IMR-90 (cell line): ENCODE data around the gene CRIM1. TPM values are rescaled to one million over a fixed set of nuclear protein-coding genes. Genes with fewer than 3 reads are reported as not detected.

Experiments used
- ATAC-seq: fragments of 200-7000 bp; cut with Tn5 transposase; 2 replicates; pipeline ENCODE4 v1.9.1; 2020; ENCODE audit warnings: low read depth, mild to moderate bottlenecking, moderate library complexity
- BruUV-seq: library from RNA; stranded (reverse); fragments of 400-500 nt; replicated peaks from 2 replicates; lab custom pipeline; 2021; lab: Mats Ljungman, UMichigan
- CTCF ChIA-PET: fragments of 300-600 bp; formaldehyde crosslinking; extraction: SDS; loops from one replicate; lab custom pipeline; 2021; ENCODE audit warnings: antibody characterized with exemption; lab: Yijun Ruan, JAX
- POLR2A ChIA-PET: fragments of 300-600 bp; sonication (Branson Sonifier 250); formaldehyde crosslinking; loops from one replicate; lab custom pipeline; 2022; ENCODE audit warnings: antibody characterized with exemption; ENCODE audit not compliant: unreplicated experiment; lab: Charles Lee
- DNase-seq: peaks from one replicate; pipeline ENCODE4 v3.0.0; 2013
- H2AFZ ChIP-seq: replicated peaks from 2 replicates; pipeline ENCODE3; 2013; ENCODE audit warnings: low read length, mild to moderate bottlenecking; ENCODE audit not compliant: poor library complexity
- H2AK5ac ChIP-seq: 2 replicates; pipeline ENCODE4 v1.6.1; 2013; ENCODE audit warnings: low read depth, low read length, inconsistent platforms
- H2AK9ac ChIP-seq: replicated peaks from 2 replicates; pipeline ENCODE3; 2013; ENCODE audit warnings: mild to moderate bottlenecking, low read depth, low read length, moderate library complexity; ENCODE audit not compliant: poor library complexity
- H2BK120ac ChIP-seq: 2 replicates; pipeline ENCODE4 v1.6.1; 2013; ENCODE audit warnings: low read depth, low read length, inconsistent platforms
- H2BK15ac ChIP-seq: 3 replicates; pipeline ENCODE4 v1.6.1; 2013; ENCODE audit warnings: low read depth, low read length, inconsistent platforms
- H2BK20ac ChIP-seq: 2 replicates; pipeline ENCODE4 v1.6.1; 2013; ENCODE audit warnings: low read depth, mild to moderate bottlenecking, inconsistent platforms, low read length, moderate library complexity
- H2BK5ac ChIP-seq: 2 replicates; pipeline ENCODE4 v1.6.1; 2013; ENCODE audit warnings: mild to moderate bottlenecking, low read depth, low read length, inconsistent platforms; ENCODE audit not compliant: poor library complexity, severe bottlenecking
- H3K14ac ChIP-seq: replicated peaks from 2 replicates; pipeline ENCODE4 v1.6.1; 2013; ENCODE audit warnings: low read depth, low read length, inconsistent platforms
- H3K18ac ChIP-seq: 2 replicates; pipeline ENCODE4 v1.6.1; 2013; ENCODE audit warnings: low read depth, low read length, control low read depth
- H3K23ac ChIP-seq: 2 replicates; pipeline ENCODE4 v1.6.1; 2013; ENCODE audit warnings: low read depth, low read length, inconsistent platforms
- H3K27ac ChIP-seq: 2 replicates; pipeline ENCODE4 v1.5.1; 2013; ENCODE audit warnings: mild to moderate bottlenecking, control low read depth, low read length; ENCODE audit not compliant: insufficient read depth
- H3K27me3 ChIP-seq: 2 replicates; pipeline ENCODE4 v1.6.1; 2013; ENCODE audit warnings: low read length; ENCODE audit not compliant: control insufficient read depth, insufficient read depth
- H3K36me3 ChIP-seq: 2 replicates; pipeline ENCODE4 v1.6.1; 2013; ENCODE audit warnings: low read length, mixed read lengths; ENCODE audit not compliant: control insufficient read depth, insufficient read depth
- H3K4ac ChIP-seq: 2 replicates; pipeline ENCODE4 v1.6.1; 2013; ENCODE audit warnings: low read depth, low read length, inconsistent platforms
- H3K4me1 ChIP-seq: 2 replicates; pipeline ENCODE4 v1.6.1; 2013; ENCODE audit warnings: low read length, mixed read lengths; ENCODE audit not compliant: control insufficient read depth, insufficient read depth
- H3K4me2 ChIP-seq: 2 replicates; pipeline ENCODE4 v1.6.1; 2013; ENCODE audit warnings: low read depth, mild to moderate bottlenecking, control low read depth, low read length, moderate library complexity
- H3K4me3 ChIP-seq: 2 replicates; pipeline ENCODE4 v1.5.1; 2013; ENCODE audit warnings: low read depth, mild to moderate bottlenecking, control low read depth, low read length, moderate library complexity; ENCODE audit not compliant: insufficient read depth
- H3K56ac ChIP-seq: 2 replicates; pipeline ENCODE4 v1.6.1; 2013; ENCODE audit warnings: low read length, inconsistent platforms; ENCODE audit not compliant: insufficient read depth; ENCODE audit errors: extremely low read depth
- H3K79me1 ChIP-seq, 2 experiments: 2 replicates each; pipeline ENCODE4 v1.6.1; 2013; ENCODE audit warnings: low read length in 2 of 2, inconsistent platforms in 1 of 2, low read depth in 1 of 2
- H3K9ac ChIP-seq: 2 replicates; pipeline ENCODE4 v1.6.1; 2013; ENCODE audit warnings: low read depth, low read length, control low read depth
- H3K9me1 ChIP-seq: 2 replicates; pipeline ENCODE4 v1.6.1; 2013; ENCODE audit warnings: low read length, inconsistent platforms; ENCODE audit not compliant: insufficient read depth
- H3K9me3 ChIP-seq: 2 replicates; pipeline ENCODE4 v1.6.1; 2013; ENCODE audit warnings: low read length; ENCODE audit not compliant: control insufficient read depth, insufficient read depth
- H4K20me1 ChIP-seq: 2 replicates; pipeline ENCODE4 v1.6.1; 2013; ENCODE audit warnings: low read length, inconsistent platforms; ENCODE audit not compliant: insufficient read depth
- H4K5ac ChIP-seq: 2 replicates; pipeline ENCODE4 v1.6.1; 2013; ENCODE audit warnings: mild to moderate bottlenecking, low read depth, low read length, control low read depth
- H4K8ac ChIP-seq, 2 experiments: 2 replicates each; pipeline ENCODE4 v1.6.1; 2013; ENCODE audit warnings: low read depth in 2 of 2, low read length in 2 of 2, control low read depth in 1 of 2, inconsistent platforms in 1 of 2
- H4K91ac ChIP-seq: 2 replicates; pipeline ENCODE4 v1.6.1; 2013; ENCODE audit warnings: low read depth, low read length, inconsistent platforms; ENCODE audit not compliant: insufficient read depth
- BHLHE40 ChIP-seq: fragments of 150-350 bp; IDR thresholded peaks from 2 replicates; pipeline ENCODE4 v1.6.1; 2016; ENCODE audit warnings: mild to moderate bottlenecking, low read depth, low read length
- CEBPB ChIP-seq: IDR thresholded peaks from 2 replicates; pipeline ENCODE4 v1.6.1; 2012; ENCODE audit warnings: low read depth, low read length, improper control_type of control experiment
- FOS ChIP-seq: fragments of 150-350 bp; IDR thresholded peaks from 2 replicates; pipeline ENCODE4 v1.6.1; 2016; ENCODE audit warnings: low read depth, low read length
- MAFK ChIP-seq: IDR thresholded peaks from 2 replicates; pipeline ENCODE4 v1.6.1; 2012; ENCODE audit warnings: low read depth, low read length, improper control_type of control experiment
- MAZ ChIP-seq: IDR thresholded peaks from 2 replicates; pipeline ENCODE4 v1.6.1; 2012; ENCODE audit warnings: low read depth, mild to moderate bottlenecking, low read length, improper control_type of control experiment, moderate library complexity, borderline replicate concordance
- NFE2L2 ChIP-seq: fragments of 150-350 bp; IDR thresholded peaks from 2 replicates; pipeline ENCODE4 v1.6.1; 2016; ENCODE audit warnings: low read depth, mild to moderate bottlenecking, low read length
- POLR2A ChIP-seq: IDR thresholded peaks from 2 replicates; pipeline ENCODE4 v1.6.1; 2012; ENCODE audit warnings: mild to moderate bottlenecking, low read depth, low read length
- RAD21 ChIP-seq: IDR thresholded peaks from 2 replicates; pipeline ENCODE4 v1.6.1; 2012; ENCODE audit warnings: low read length, improper control_type of control experiment
- RCOR1 ChIP-seq: IDR thresholded peaks from 2 replicates; pipeline ENCODE4 v1.6.1; 2012; ENCODE audit warnings: mild to moderate bottlenecking, low read length, improper control_type of control experiment; ENCODE audit not compliant: insufficient replicate concordance
- RFX5 ChIP-seq: IDR thresholded peaks from 2 replicates; pipeline ENCODE4 v1.8.0; 2012; ENCODE audit warnings: low read depth, mild to moderate bottlenecking, low read length, moderate library complexity
- WGBS, 2 experiments: methylation state at CpG; one replicate each; pipeline versions ENCODE4 v1.1.5 to v1.1.7; 2013; ENCODE audit warnings: missing lambda C conversion rate in 2 of 2; ENCODE audit not compliant: insufficient read length in 1 of 2; ENCODE audit errors: extremely low coverage in 2 of 2; 5-methylcytosine and 5-hydroxymethylcytosine counted together
- dilution Hi-C: fragments of 300-500 bp; cut with HindIII; formaldehyde crosslinking; loops from one replicate; pipeline ENCODE4 v1.14.3; 2018; ENCODE audit warnings: low sequenced_read_pairs; ENCODE audit not compliant: unreplicated experiment
- in situ Hi-C: fragments of 300-500 bp; cut with MboI; formaldehyde crosslinking; loops from 3 replicates; pipeline ENCODE4 v1.14.3; 2019; ENCODE audit warnings: low sequenced_read_pairs, inconsistent platforms, mixed read lengths
- intact Hi-C: fragments of 100-400 bp; cut with micrococcal nuclease; formaldehyde crosslinking; loops from 2 replicates; pipeline ENCODE4 v1.10.0; 2022
- polyA plus RNA-seq, 3 experiments: library from polyadenylated mRNA; depleted of rRNA; stranded (reverse); fragments of >200 nt; gene quantifications; 2 replicates each; pipeline ENCODE4 v1.2.3, GENCODE V29; 2012; ENCODE audit warnings: low replicate concordance in 1 of 3
- total RNA-seq: library from RNA; depleted of rRNA; stranded (reverse); fragments of >200 nt; gene quantifications from 2 replicates; pipeline ENCODE4 v1.2.3, GENCODE V29; 2012
- TF ChIP-seq, protein P1 (sequence below): conservative IDR thresholded peaks from 2 replicates; pipeline ENCODE4 v1.5.1; 2012; ENCODE audit warnings: mild to moderate bottlenecking, low read depth, low read length, improper control_type of control experiment

Gene CRIM1
- total and polyA plus RNA-seq, 2 of the 4 experiments (the other 2 are of a cell fraction) = 285 to 490 TPM

- in situ Hi-C loops (loop anchor here (10.0 kb wide), 1 partner anchor 146 kb away; no protein-coding TSS in a partner anchor), dilution Hi-C loops (no loop called here), intact Hi-C loops (no loop called here)
- WGBS, 2 experiments = 81% methylated on average over 5 of the region's 7 CpGs; no CpG with 5 or more reads in 1 of the 2 experiments
- ChIA-PET POLR2A (no interaction called here), CTCF (no interaction called here)
- Histone ChIP-seq H4K20me1 (peaks cover 11% of the 10 kb centered on the region; the same call in 1 of the 2 replicates), H3K9me1 (peaks cover 35% of the 10 kb centered on the region), H2BK120ac (peak overlapping the region; percentile 8; the same call in 1 of the 2 replicates), H2BK15ac (no peak overlapping the region), H3K18ac (no peak overlapping the region), H3K14ac (no peak overlapping the region), H3K79me1 (peaks cover 36 to 79% of the 10 kb centered on the region in 2 experiments), H3K23ac (no peak overlapping the region), H4K91ac (no peak overlapping the region), H3K27ac (peak overlapping the region; percentile 16; the same call in 1 of the 2 replicates), H3K9ac (no peak overlapping the region), H4K5ac (no peak overlapping the region), H4K8ac (no peak overlapping the region), H2AK9ac (no peak overlapping the region), H3K4me2 (no peak overlapping the region; the same call in 1 of the 2 replicates), H2AFZ (no peak overlapping the region), H3K27me3 (no peaks in the 10 kb centered on the region), H3K56ac (no peak overlapping the region), H3K4me3 (no peak overlapping the region), H3K36me3 (peaks cover 25% of the 10 kb centered on the region), H2BK20ac (no peak overlapping the region), H3K4me1 (peaks cover 20% of the 10 kb centered on the region), H3K9me3 (no peaks in the 10 kb centered on the region), H2AK5ac (no peak overlapping the region; the same call in 1 of the 2 replicates), H2BK5ac (peak overlapping the region; percentile 31), H3K4ac (no peak overlapping the region)
- DNase-seq = no peak
- BruUV-seq = no TSS peak
- TF ChIP-seq FOS (no peak), MAFK (no peak), RAD21 (no peak), MAZ (no peak), RFX5 (no peak), RCOR1 (no peak), POLR2A (no peak), BHLHE40 (no peak), CEBPB (no peak), NFE2L2 (no peak)
- TF ChIP-seq, protein P1, sequence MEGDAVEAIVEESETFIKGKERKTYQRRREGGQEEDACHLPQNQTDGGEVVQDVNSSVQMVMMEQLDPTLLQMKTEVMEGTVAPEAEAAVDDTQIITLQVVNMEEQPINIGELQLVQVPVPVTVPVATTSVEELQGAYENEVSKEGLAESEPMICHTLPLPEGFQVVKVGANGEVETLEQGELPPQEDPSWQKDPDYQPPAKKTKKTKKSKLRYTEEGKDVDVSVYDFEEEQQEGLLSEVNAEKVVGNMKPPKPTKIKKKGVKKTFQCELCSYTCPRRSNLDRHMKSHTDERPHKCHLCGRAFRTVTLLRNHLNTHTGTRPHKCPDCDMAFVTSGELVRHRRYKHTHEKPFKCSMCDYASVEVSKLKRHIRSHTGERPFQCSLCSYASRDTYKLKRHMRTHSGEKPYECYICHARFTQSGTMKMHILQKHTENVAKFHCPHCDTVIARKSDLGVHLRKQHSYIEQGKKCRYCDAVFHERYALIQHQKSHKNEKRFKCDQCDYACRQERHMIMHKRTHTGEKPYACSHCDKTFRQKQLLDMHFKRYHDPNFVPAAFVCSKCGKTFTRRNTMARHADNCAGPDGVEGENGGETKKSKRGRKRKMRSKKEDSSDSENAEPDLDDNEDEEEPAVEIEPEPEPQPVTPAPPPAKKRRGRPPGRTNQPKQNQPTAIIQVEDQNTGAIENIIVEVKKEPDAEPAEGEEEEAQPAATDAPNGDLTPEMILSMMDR = no peak
- no peak for ATAC-seq
Observed at GRCh38 chr2:36528766-36529392, 173.3 kb downstream of the CRIM1 start.
